Activated CD4-positive, alpha-beta T cell treated with anti-CD3 and anti-CD28 coated beads, Interleukin-2, amount 50 U/mL, for 1 hour (primary cell): Measurements from ENCODE around the gene MRPL19.

Experiments used
- DNase-seq: peaks from one replicate; pipeline ENCODE4 v3.0.0-alpha.2; 2020

Gene MRPL19

GRCh38 chr2:75646583-75647425 is at the start of gene MRPL19:
TSS of gene MRPL19 (plus strand) at chr2:75646783. CDS start at chr2:75646808, 25 bp downstream.
- peak; percentile 66 for DNase-seq

- DNase-seq: no peak
These were observed 49.8 kb upstream of the MRPL19 start for GRCh38 chr2:75596784-75597183.

- no peak for DNase-seq
These were observed 48.6 kb upstream of the MRPL19 start for GRCh38 chr2:75597949-75598348.

GRCh38 chr2:75598589-75599155 is 47.9 kb upstream of the MRPL19 start:
- no peak for DNase-seq

- DNase-seq: no peak
These were observed 46.0 kb upstream of the MRPL19 start for GRCh38 chr2:75600461-75601011.

- no peak for DNase-seq
These were observed 43.8 kb upstream of the MRPL19 start for GRCh38 chr2:75602724-75603342.

GRCh38 chr2:75603477-75603876 is 43.1 kb upstream of the MRPL19 start:
- no peak for DNase-seq

- no peak for DNase-seq
These were observed 42.1 kb upstream of the MRPL19 start for GRCh38 chr2:75604484-75604883.

GRCh38 chr2:75605770-75606529 is 40.6 kb upstream of the MRPL19 start:
- no peak for DNase-seq

- DNase-seq: no peak
These were observed 39.7 kb upstream of the MRPL19 start for GRCh38 chr2:75606761-75607399.

GRCh38 chr2:75607400-75607798 is 39.2 kb upstream of the MRPL19 start:
- no peak for DNase-seq

- no peak for DNase-seq
These were observed 38.4 kb upstream of the MRPL19 start for GRCh38 chr2:75607988-75608683.

- peak; percentile 44 for DNase-seq
These were observed 37.8 kb upstream of the MRPL19 start for GRCh38 chr2:75608684-75609333.

- DNase-seq: no peak
These were observed 37.3 kb upstream of the MRPL19 start for GRCh38 chr2:75609334-75609689.

GRCh38 chr2:75609937-75610508 is 36.6 kb upstream of the MRPL19 start:
- no peak for DNase-seq

GRCh38 chr2:75610671-75611070 is 35.9 kb upstream of the MRPL19 start:
- DNase-seq: no peak

- DNase-seq: no peak
These were observed 34.3 kb upstream of the MRPL19 start for GRCh38 chr2:75612108-75612861.

- DNase-seq: no peak
These were observed 33.7 kb upstream of the MRPL19 start for GRCh38 chr2:75612862-75613243.

- DNase-seq: no peak
These were observed 32.4 kb upstream of the MRPL19 start for GRCh38 chr2:75614162-75614651.

- no peak for DNase-seq
These were observed 30.2 kb upstream of the MRPL19 start for GRCh38 chr2:75616406-75616805.
